Stimulated activated CD8-positive, alpha-beta memory T cell treated with anti-CD3 and anti-CD28 coated beads, Interleukin-7, amount 100 ng/mL, for 4 hours (primary cell): ENCODE data around the gene CCDC116.
A peak's percentile ranks its signal among the peaks of the same experiment; 100 is the strongest.
"Not testable (repeated sequence)": the region's sequence is repeated elsewhere in the genome, so short reads cannot be mapped to it uniquely, and the experiment has no call there.

Experiments used
- DNase-seq, 2 donors: peaks; one replicate each; pipeline ENCODE4 v3.0.0-alpha.2; 2020; ENCODE audit warnings: low read depth in 2 of 2

The CCDC116 gene

GRCh38 chr22:21632237-21632895 lies at the start of gene CCDC116:
Gene CCDC116, plus strand, starts transcription at chr22:21632760. Its CDS starts 422 bp downstream, at chr22:21633182.
- DNase-seq, result peak; percentile 48 to 62

- no peak for DNase-seq
These were observed 49.5 kb upstream of the CCDC116 start for GRCh38 chr22:21582801-21583740.

DNA sequence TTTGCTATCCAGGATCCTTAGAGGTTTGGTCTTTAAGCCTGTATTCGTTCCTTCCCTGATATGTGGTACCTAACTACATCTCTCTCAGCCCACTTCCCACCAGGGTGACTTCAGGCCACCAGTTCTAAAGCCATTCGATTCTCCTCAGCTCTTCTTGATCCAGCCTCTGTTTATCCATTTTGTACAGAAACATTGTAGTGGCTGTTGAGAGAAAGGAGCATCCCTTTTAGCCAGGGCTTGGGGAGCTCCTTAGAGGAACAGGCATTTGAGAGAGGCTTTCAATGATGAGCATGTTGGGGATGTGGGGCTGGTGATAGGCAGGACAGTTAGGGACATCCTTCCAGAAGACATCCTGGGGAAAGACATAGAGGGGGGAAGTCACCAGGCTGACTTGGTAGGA lies 47.2 kb upstream of the CCDC116 start:
- DNase-seq, result no peak

- no peak for DNase-seq
These were observed 44.6 kb upstream of the CCDC116 start for GRCh38 chr22:21587803-21588611.

DNA sequence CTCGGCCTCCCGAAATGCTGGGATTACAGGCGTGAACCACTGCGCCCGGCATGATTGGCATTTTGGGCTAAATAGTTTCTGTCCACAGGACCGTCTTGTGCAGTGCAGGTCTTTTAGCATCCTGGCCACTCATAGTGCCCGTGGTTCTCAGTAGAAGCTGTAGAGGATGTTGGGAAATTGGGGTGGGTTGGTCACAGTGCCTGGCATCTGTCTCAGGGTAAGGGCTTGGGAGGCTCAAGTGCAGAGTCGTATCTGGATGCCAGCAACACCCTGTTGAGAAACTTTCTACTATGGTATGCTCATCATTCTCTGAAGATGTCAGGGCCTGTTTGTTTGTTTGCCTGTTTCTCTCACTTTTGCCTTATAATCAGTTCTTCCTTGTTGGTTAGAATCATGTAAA lies 43.2 kb upstream of the CCDC116 start:
- no peak for DNase-seq

DNA sequence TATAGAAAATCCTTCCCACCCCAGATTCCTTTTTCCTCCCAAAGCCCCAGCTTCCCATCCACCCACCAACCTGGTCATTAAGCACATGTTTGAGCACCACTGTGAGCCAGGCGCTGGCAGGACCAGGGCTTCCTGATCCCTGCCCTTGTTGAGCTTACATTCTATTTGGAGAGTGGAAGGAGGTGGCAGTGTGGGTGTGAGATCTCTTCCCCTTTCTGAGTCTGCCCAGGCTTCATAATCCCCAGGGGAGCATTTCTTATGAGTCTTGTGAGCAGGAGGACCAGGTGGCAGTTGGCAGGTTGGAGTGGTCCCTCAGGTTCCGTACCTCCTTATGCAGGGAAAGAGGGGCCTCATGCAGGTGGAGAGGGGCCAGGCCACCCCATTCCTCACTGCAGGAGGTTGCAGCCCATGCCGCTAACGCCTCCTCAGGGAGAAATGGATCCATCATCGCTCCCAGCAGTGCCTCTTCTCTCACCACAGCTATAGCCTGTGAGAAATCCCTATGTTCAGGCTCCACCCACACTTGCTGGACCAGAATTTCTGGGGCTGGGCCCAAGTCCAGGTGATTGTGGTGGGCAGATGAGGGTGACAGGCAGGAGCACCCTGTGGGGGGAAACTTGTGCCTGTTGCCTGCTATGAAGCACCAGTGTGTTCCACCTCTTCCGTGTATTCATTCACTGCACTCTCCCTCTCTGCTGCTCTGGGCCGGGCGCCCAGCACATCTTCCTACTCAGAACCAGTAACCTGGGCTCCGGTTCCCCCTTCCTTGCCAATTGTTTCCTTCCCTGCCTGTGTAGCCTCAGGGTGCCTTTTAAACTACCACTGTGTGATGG lies 41.5 kb upstream of the CCDC116 start:
- DNase-seq, result no peak

DNA sequence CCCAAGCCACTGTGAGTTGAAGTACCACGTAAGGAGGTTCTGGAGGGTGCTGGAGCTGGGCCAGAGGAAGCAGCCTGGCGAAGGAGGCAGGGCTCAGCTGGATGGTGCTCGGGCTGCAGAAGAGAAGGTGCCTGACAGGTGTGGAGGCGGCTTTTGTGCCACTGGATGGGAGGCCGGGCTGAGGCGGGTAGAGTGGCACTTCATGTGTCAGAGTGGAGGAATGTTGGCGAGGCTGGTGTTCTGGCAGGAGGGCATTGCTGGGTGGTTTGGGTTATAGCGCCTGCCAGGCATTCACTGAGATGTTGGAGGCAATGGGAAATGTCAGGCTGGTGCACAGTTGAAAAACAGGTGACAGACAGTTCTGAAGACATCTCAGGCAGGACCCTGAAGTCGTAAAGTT lies 40.9 kb upstream of the CCDC116 start:
- DNase-seq, result no peak

DNA sequence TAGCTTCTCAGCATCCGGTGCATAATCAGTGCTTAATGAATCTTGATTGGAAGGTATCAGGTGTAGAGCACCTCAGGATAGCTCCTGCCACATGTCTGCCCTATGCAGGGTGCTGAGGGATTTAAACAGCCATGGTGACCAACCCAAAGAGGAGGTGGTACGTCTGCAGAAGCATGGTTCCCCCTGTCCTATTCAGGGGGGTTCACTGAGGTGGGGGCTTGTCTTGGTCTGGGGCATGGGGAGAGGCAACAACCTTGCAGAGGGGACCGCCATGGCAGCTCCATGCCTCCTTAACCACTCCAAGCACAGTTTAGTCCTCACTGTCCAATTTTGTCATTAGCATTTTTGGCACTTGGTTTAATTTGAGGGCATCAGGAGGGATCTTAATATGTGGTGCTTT lies 40.1 kb upstream of the CCDC116 start:
- DNase-seq, result no peak

DNA sequence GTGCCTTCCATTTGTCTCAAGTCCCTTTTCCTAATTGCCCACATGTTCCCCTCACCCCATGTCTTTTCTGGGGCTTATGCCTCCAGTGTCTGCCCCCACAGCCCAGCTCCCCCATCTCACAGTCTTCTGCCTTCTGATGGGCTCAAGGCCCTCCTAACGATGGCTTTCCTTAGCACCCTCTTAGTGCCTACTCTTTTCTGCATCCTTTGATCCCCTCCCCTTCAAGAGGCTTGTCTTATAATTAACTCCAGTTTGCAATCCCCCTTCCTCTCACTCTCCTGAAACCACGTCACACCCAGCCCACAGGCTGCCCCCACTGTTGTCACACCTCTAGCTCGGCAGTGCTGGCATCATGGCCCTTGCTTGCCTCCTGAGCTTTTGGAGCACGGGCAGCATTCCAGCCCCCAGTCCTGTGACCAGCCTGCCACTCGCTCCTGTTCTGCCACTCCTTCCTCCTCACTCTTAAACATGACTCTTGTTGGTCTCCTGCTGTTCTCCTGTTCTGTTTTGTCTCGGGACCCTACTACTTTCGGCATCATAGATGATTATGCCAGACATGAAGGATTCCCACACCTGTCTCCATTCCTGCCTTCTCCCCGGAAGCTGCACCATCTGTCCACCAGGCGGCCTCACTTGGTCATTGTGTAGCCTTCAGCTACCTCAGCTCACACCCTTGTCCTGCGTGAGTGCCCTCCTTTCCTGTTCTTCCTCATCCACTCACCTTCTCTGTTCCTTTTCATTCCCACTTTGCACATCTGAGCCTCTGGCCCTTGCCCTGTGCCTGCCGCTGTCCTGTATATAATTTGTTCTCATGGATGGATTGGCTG lies 38.9 kb upstream of the CCDC116 start:
- no peak for DNase-seq

- DNase-seq, result no peak
These were observed 37.6 kb upstream of the CCDC116 start for GRCh38 chr22:21594865-21595452.

DNA sequence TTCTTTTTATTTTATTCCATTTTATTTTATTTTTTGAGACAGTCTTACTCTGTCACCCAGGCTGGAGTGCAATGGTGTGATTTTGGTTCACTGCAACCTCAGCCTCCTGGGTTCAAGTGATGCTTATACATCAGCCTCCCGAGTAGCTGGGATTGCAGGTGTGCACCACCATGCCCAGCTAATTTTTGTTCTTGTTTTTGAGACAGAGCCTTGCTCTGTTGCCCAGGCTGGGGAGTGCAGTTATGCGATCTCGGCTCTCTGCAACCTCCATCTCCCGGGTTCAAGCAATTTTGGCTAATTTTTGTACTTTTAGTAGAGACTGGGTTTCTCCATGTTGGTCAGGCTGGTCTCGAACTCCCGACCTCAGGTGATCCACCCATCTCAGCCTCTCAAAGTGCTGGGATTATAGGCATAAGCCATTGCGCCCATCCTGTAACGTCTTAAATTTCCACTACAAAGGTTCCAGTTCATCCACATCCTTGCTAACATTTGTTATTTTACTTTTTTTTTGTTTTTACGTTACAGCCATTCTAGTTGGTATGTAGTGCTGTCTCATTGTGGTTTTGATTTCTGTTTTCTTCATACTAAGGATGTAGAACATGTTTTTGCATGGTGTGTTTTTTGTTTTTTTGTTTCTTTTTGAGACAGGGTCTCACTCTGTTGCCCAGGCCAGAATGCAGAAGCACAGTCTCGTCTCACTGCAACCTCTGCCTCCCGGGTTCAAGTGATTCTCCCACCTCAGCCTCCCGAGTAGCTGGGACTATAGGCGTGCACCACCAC lies 36.0 kb upstream of the CCDC116 start:
- DNase-seq, result not testable (repeated sequence)

GRCh38 chr22:21598302-21598701 lies 34.3 kb upstream of the CCDC116 start:
- DNase-seq, result no peak

DNA sequence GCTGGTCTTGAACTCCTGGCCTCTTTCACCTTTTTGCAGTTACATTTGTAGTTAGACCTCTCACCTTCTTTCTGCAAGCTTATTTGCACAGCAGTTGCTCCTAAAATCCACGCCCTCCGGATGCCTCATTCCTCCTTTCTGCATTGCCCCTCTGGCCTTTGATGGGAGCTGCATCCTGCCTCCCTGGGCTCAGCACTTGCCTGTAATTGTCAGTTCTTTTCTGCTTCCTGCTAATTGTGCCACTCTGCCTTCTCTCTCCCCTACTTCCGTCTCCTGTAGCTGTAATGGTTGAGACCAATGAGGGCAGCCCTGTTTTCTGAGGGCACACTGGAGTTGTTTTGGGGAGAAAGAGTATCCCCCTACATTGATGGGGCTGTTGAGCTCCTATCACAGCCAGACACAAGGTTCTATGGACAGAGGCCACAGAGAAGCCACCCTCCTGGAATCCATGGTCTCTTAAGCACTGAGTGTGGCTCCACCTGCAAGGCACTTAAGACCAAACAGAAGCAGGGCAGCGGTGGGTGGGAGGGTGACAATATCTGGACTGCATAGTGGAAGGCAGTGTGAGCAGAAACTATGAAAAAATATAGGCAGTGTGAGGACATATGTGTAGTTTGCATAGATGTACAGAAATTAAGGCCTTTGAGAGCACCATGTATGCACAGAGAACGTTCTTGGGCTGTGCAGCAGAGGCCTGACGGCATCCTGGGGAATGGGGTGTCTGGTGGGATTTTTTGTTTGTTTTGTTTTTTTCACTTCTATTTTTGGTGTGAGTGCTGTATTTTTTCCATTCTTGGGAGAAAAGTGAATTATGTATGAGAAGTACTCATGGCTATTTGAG lies 33.3 kb upstream of the CCDC116 start:
- DNase-seq, result no peak

- no peak for DNase-seq
These were observed 30.0 kb upstream of the CCDC116 start for GRCh38 chr22:21602579-21602978.

DNA sequence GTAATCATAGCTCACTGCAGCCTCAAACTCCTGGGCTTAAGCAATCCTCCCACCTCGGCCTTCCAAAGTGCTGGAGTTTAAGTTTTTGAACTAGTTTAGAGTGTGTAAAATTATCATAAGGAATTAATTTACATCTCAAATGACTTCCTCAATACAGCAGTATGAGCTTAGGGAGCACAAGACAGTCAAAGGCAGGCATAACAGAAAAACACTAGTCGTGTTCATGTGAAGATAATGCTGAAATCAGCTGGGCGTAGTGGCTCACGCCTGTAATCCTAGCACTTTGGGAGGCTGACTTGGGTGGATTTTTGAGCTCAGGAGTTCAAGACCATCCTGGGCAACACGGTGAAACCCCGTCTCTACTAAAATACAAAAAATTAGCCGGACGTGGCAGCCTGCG lies 28.6 kb upstream of the CCDC116 start:
- DNase-seq, result no peak

DNA sequence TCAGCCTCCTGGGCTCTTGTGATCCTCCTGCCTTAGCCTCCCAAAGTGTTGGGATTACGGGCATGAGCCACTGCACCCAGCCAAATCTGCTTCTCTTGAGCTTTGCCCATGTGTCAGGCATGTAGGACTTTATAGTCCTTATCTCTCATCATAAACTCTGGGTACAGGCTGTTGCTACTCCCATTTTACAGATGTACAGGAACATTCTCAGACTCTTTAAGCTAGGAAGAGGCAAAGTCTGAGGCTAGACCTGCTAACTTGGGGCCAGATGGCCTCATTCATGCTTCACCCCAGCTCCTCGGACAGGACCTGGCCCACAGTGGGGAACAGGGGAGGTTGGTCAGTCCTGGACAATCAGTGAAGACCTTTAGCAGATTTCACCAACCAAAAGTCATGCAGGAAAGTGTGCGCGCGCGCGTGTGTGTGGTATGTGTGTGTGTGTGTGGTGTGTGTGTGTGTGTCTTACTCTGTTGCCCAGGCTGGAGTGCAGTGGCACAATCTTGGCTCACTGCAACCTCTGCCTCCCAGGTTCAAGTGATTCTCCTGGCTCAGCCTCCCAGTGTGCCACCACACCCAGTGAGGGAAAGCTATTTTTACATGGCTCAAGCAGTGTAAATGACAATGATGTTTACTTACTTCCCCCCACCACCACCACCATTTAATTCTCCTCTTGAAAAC lies 26.5 kb upstream of the CCDC116 start:
- DNase-seq, result no peak

DNA sequence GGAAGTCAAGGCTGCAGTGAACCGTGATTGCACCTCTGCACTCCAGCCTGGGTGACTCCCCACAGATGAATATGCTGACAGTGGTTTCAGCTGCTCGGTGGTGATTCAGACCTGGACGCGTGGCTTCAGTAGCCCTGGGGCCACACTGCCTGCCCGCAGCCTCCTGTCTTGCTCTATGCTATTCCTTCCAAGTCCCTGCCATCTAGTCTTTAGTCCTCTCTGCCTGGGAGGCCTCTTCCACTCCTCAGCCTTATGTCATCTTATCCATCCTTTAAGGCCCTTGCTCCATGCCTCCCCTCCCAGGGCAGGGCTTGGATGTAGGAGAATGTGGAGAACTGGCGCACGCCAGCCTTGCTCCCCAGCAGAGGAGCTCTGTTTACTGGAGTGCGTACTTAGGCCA lies 25.8 kb upstream of the CCDC116 start:
- no peak for DNase-seq
